ENCODE measurements around the gene PRKCQ.
A peak's percentile ranks its signal among the peaks of the same experiment; 100 is the strongest.
"Not testable (repeated sequence)": the region's sequence is repeated elsewhere in the genome, so short reads cannot be mapped to it uniquely, and the experiment has no call there.

The PRKCQ gene

GRCh38 chr10:6593241-6593671 is 13.2 kb upstream of the PRKCQ start:
- no peak for DNase-seq

GRCh38 chr10:6592080-6592479 is 12.0 kb upstream of the PRKCQ start:
- DNase-seq = no peak

DNA sequence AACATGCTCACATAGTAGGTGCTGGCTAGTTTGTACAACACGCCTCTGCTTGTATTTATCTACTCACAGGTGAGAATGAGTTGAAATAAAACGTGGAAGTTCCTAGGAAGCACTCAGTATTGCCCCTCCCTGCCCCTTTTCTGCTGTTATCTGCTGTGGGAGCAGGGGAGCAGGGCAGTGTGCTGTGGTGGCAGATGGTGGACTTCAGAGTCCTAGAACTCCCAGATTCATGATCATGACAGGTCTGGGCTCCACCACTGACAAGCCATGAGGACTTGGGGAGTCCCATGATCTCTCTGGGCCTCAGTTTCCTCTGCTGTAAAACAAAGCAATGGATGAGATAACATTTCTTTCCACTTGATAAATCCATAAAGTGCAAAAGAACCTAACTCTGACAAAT is 11.6 kb upstream of the PRKCQ start:
- no peak for DNase-seq

GRCh38 chr10:6590100-6590499 is 10.0 kb upstream of the PRKCQ start:
- DNase-seq = no peak

DNA sequence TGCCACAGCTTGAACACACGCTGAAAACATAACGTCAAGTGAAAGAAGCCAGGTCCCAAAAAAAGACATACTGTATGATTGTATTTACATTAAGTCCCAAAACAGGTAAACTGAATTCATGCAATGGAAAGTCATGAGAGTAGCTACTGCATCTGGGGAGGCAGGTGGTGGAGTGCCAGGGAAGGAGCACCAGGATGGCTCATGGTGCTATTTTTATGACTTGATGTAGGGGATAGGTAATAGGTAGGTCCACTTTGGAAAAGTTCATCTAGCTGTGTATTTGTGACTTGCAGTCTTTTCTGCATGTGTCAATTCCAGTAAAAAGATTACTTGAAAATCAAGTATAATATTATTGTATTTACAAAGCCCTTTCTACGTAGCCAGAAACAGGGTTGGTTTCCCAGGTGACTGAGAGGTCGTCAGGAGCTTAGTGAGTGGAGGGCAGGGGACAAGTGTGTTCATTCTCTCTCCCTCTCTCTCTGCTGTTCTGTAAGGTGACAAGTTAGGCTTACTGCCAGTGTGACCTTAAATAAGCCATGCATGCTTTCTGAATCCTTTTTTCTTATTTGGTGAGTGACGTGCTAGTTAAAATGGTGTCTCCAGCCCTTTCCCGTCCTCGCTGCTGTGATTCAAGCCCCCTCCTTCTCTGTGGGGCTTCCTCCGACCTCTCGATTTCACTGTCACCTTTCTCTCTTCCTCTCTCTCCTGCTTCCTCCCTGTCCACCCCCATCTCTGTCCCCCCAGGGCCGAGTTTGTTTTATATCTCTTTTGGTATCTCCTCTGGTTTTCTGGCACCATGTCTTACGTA is 9.4 kb upstream of the PRKCQ start:
- DNase-seq = no peak

DNA sequence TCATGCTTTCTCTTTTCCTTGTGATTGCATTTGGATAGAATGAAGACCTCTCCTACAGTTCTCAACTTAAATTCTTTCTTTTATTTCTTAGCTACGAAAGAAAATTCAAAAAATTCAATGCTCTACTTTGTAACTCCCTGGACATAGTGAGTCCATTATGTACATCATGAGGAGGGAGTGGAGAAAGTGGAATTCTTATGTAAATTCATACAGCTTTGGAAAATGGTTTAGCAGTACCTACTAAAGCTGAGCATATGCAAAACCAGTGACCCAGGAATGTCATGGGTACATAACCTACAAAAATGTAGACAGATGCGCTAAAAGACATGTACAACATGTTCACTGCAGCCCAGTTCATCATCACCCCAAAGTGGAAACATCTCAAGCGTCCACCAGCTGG is 8.8 kb upstream of the PRKCQ start:
- no peak for DNase-seq

DNA sequence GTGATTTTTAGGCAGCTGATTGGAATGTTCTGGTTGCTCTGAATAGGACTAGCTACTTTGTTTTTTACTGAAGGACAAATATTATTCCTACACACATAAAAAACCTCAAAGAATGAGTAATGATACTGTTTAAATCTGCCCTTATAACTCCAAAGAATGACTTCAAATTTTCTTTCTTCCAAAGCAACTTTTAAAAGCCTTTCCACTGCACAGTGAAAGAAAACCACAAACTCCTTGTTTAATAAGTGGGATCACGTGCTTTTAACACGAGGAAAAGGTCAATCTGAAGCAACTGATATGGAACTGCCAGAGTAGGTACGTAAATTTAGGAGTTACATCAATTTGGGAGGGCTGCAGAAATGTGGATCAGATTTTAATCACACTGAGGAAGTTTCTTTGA is 8.0 kb upstream of the PRKCQ start:
- no peak for DNase-seq

DNA sequence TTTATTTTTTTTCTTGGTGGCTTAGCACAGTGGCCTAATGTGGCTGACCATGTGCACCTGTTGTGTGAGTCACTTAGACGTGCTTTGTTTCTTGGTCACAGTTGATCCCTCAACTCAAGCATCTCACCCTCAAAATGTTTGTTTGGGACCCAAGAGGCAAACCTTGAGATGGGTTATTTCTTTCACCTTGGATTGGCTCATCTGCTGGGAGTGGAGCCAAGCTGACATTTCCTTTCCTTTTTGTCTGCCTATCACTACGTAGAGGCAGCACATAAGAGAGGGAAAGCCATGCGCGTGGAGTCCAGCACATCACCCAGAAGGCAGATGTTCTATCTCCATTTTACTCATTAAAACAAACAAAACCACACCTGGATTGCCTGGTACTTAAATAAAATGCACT is 6.4 kb upstream of the PRKCQ start:
- DNase-seq = no peak

DNA sequence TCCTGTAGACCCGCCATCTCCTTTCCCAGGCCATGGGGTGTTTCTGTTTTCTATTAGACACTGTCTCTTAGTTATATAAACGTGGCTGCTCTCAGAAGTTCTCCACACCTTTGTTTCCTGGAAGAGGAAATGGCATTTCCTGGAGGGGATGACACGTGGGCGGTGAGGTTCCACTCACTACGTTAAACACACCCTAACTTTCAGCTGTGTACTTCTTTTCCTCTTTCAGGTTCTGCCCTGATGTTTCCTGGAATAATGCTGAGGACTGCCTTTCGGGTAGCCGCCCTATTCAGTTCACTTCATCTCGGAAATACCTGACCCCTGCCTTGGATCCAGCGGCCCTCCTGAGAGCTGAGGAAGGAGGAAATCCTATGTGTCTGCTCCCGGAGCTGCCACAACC is 3.4 kb upstream of the PRKCQ start:
- peak; percentile 79 for DNase-seq

DNA sequence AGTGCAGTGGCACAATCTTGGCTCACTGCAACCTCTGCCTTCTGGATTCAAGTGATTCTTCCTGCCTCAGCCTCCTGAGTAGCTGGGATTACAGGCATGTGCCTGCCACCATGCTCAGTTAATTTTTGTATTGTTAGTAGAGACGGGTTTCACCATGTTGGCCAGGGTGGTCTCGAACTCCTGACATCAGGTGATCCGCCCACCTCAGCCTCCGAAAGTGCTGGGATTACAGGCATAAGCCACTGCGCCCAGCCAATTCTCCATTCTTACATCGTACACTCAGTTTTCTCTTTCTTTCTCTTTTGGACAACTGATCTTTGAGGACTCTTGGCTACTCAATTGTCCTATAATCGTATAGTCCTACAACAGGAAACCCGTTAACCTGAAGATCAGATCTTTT is 2.8 kb upstream of the PRKCQ start:
- DNase-seq = not testable (repeated sequence)

DNA sequence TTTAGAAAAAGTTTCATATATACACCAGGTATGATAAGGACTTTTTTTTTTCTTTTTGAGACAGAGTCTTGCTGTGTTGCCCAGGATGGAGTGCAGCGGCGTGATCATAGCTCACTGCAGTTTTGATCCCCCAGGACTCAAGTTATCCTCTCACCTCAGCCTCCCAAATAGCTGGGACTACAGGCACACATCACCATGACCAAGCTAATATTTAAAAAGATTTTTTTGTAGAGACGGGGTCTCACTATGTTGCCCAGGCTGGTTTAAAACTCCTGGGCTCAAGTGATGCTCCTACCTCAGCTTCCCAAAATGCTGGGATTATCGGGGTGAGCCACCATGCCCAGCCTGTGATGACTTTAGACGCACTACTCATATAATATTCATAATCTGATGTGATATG is 2.2 kb upstream of the PRKCQ start:
- DNase-seq = no peak

DNA sequence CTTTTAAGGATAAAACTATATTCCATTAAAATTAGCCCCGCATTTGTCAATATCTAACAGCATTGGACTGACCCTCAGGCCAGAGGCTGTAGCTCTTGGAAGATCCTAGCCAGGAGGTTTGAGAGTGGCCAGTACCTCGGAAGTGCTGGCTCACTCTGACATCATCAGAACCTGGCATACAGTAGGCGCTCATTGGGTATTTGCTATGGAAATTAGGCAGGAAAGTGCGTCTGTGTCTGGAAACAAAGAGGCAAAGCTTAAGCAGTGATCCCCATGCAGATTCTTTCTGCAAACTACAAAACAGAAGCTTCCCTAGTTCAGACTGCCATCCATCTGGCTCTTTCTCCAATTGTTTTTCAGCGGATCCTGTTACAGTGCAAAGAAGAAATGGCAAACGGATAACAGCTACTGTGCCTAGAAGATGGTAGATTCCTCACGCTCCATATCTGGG is 1.7 kb upstream of the PRKCQ start:
- DNase-seq = no peak

- DNase-seq = not testable (repeated sequence)
Observed at GRCh38 chr10:6581223-6581622, 1.1 kb upstream of the PRKCQ start.

DNA sequence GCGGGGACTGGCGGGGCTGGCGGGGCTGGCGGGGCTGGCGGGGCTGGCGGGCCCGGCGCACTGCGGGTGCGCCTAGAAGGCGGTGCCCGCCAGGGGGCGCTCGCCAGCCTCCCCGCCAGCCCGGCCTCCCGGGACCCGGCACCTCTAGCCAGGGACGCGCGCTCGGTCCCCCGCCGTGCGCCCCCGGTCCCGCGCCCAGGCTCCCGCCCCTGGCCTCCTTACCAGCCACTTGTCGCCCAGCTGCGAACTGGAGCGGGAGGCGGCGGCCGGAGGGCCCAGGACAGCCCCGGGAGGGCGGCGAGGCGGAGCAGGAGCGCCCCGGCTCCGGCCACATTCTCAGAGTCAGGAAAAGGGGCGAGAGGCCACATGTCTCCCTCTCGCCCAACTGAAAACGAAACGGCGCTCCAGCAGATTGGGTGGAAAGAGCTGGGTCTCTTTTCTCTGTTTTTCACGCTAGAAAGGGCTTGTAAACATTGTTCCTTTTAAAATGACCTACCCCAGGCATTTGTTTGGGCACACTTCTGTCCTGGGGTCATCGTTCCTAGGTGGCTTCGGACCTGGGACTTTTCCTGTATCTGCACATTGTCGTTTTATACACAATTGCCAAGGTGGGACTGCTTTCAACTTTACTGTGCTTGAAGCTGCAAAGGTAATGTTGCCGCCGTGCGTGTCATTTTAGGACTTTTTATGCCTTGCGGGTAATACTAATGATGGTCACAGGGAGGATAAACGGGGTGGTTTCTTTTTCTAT is 378 bp upstream of the PRKCQ start:
- peak; percentile 76 for DNase-seq

DNA sequence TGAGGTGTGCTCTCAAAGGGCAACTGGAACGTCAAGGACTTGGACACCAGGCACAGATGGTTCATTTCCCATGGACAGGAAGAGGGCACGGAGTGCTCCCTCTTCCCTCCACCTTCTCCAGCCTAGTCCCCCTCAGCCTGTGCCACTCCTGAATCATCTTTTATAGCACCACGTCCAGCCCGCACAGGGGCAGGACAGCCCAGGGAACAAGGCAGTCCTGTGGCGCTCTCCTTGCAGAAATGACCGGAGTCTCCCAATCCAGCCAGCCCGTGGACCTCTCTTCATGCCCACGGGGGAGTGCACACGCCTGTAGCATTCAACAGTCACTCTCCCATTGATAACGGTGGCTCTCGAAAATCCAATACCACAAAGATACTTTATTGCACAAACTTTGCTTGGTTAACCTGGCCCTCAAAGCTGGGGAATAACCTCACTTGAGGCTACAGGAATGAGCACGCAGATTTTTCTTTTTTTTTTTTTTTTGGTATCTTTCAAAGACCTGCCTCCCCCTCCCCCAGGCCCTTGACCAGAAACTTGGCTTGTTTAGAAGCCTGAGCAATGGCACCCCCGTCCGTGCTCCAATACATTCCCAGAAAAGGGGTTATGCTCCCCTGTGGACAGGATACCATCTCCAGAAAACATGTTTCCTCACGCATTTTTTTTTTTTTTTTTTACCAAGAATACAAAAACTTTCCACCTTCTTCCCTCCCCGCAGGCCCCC is 733 bp downstream of the PRKCQ start:
- DNase-seq = no peak

GRCh38 chr10:6578795-6579182 is 1.3 kb downstream of the PRKCQ start:
- DNase-seq = no peak

GRCh38 chr10:6578251-6578771 is 1.8 kb downstream of the PRKCQ start:
- DNase-seq = no peak

DNA sequence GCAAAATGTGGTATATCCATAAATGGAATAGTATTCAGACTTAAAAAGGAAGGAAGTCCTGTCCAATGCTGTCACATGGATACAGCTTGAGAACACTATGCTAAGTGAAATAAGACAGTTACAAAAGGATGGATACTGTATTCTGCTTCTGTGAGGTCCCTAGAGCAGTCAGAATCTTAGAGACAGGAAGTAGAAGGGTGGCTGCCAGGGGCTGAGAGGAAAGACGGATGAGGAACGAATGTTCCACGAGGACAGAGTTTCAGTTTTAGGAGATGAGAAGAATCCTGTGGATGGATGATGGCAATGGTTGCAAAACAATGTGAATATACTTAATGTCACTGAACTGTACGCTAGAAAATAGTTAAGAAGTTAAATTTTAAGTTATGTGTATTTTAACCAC is 3.8 kb downstream of the PRKCQ start:
- no peak for DNase-seq

GRCh38 chr10:6574664-6575176 is 5.4 kb downstream of the PRKCQ start:
- no peak for DNase-seq

DNA sequence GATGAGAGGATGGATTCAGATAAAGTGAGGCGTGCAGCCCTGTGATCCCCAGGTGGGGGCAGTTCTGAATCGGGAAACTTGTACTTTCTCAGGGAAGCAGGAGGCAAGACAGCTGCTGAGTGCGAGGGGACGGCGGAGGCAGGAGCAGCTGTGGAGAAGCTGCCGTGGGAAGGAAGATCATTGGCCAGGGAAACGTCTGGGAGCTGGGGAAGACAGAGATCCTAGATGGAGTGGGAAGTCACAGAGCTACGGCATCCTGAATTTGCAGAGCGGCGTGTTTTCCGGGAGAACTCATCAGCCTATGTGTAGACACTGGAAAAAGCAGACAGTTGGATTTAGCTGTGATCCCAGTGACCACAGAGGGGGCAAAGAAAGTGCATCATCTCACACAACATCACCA is 9.2 kb downstream of the PRKCQ start:
- no peak for DNase-seq

- DNase-seq = no peak
Observed at GRCh38 chr10:6569259-6569658, 10.8 kb downstream of the PRKCQ start.

DNA sequence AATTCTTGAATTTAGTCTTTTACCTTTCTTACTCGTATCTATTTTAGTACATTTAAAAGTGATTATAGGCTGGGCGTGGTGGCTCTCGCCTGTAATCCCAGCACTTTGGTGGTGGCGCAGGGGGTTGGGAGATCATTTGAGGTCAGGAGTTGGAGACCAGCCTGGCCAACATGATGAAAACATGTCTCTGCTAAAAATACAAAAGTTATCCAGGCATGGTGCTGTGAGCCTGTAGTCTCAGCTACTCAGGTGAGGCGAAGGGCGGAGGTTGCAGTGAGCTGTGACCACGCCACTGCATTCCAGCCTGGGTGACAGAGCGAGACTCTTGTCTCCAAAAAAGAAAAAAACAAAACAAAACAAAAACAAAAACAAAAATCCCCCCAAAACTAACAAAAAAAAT is 12.2 kb downstream of the PRKCQ start:
- no peak for DNase-seq

GRCh38 chr10:6567203-6567703 is 12.8 kb downstream of the PRKCQ start:
- DNase-seq = no peak

Data from CD4-positive, alpha-beta T cell treated with Interferon gamma for 1 hour (primary cell).